Measurements from ENCODE around the gene TMEM178B.

DNA sequence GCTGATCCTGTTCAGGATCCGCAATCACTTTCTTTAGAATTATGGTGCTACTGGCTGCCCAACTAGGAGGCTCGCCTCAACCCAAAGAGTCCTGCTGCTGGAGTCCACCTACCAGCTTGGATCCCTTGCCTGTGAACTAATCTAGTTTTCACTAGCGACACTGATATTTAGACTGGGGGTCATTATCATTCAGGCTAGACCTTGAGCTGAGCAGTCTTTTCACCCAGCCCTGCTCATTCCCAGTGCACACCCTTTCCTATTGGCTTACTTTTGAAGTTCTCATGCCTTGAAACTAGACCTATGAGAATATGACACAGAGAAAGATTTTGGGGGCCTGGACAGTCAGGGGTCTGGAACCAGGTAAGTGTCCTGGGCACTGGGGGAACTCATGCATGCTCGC, 107.9 kb downstream of the TMEM178B start:
- no peak for TF ChIP-seq POLR2A (IDR thresholded peaks at IDR 0.05)
- TF ChIP-seq, protein P1, sequence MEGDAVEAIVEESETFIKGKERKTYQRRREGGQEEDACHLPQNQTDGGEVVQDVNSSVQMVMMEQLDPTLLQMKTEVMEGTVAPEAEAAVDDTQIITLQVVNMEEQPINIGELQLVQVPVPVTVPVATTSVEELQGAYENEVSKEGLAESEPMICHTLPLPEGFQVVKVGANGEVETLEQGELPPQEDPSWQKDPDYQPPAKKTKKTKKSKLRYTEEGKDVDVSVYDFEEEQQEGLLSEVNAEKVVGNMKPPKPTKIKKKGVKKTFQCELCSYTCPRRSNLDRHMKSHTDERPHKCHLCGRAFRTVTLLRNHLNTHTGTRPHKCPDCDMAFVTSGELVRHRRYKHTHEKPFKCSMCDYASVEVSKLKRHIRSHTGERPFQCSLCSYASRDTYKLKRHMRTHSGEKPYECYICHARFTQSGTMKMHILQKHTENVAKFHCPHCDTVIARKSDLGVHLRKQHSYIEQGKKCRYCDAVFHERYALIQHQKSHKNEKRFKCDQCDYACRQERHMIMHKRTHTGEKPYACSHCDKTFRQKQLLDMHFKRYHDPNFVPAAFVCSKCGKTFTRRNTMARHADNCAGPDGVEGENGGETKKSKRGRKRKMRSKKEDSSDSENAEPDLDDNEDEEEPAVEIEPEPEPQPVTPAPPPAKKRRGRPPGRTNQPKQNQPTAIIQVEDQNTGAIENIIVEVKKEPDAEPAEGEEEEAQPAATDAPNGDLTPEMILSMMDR (IDR thresholded peaks at IDR 0.05): no peak

Measured in lower leg skin (tissue), 3 donors.